ENCODE results near the gene OR5H15.
"Not testable (repeated sequence)": the region's sequence is repeated elsewhere in the genome, so short reads cannot be mapped to it uniquely, and the experiment has no call there.

The OR5H15 gene

GRCh38 chr3:98166396-98166795 lies at the start of gene OR5H15:
TSS of gene OR5H15 (plus strand) at chr3:98166696. CDS start at chr3:98168700, 2,004 bp downstream.
- DNase-seq: no peak

GRCh38 chr3:98130421-98130820 lies 36.1 kb upstream of the OR5H15 start, which contains the start of gene OR5H1:
TSS of gene OR5H1 (plus strand) at chr3:98130721. CDS start at chr3:98132698, 1,977 bp downstream.
- no peak for DNase-seq

- no peak for DNase-seq
Observed at GRCh38 chr3:98136631-98137030, 29.9 kb upstream of the OR5H15 start.

- DNase-seq: not testable (repeated sequence)
Observed at GRCh38 chr3:98137826-98138557, 28.5 kb upstream of the OR5H15 start.

DNA sequence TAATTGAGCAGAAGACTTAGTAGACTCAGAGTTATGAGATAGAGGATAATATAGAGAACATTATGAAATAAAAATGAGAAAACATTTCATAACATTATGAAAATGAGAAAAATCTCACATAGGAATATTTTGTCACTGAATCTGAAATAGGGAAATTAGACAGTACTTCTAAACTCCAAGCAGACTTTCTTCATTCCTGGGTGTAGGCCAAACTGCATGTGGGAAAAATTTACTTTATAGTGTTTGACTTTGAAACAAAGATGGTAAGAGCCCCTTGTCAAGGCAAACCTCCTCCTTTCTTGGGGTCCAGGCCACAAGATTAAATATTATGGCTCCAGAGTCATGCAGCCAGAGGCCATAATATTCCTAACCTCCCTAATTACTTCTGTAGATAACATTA lies 26.0 kb upstream of the OR5H15 start:
- no peak for DNase-seq

DNA sequence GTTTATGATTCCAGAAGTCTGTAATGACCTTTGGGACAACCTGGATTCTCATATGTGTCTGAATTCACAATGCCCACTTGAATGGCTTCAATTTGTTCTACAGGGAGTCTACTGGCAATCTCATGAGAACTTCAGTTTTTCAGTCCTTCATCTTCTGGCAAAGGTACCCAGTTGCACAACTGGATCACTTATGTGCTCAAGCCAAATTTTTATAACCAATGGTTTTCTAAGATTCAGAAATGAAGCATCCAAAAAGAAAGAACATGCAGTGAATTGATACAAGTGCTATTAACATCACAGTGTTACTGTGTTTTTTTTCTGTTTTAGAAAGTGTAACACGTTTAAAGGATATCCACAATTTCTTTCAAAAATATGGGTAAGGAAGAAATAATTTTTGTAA lies 19.3 kb upstream of the OR5H15 start, which contains the start of gene OR5H14:
TSS of gene OR5H14 (plus strand) at position 301 of the 400 bp plus-strand sequence. CDS start 1,907 bp downstream, outside the sequence.
- DNase-seq: no peak

- no peak for DNase-seq
Observed at GRCh38 chr3:98148751-98149150, 17.7 kb upstream of the OR5H15 start.

- DNase-seq: not testable (repeated sequence)
Observed at GRCh38 chr3:98149456-98149855, 17.0 kb upstream of the OR5H15 start.

DNA sequence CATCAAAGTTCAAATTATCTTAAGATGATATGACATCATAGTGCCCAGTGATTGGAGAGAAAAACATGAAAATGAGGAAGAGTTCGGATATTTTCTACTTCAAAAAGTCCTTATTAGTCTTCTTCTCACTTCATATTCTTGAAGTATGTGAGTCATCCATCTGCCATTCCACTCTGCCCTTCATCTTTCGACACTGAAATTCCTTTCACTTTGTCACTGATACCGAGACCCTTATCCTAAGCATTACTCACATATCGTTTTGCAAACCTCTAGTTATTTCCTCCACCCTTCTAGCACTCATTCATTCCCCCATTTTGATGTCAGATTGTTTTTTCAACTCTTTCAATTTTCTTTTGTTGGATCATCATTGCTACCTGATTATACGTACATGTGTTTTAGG lies 15.3 kb upstream of the OR5H15 start:
- no peak for DNase-seq

DNA sequence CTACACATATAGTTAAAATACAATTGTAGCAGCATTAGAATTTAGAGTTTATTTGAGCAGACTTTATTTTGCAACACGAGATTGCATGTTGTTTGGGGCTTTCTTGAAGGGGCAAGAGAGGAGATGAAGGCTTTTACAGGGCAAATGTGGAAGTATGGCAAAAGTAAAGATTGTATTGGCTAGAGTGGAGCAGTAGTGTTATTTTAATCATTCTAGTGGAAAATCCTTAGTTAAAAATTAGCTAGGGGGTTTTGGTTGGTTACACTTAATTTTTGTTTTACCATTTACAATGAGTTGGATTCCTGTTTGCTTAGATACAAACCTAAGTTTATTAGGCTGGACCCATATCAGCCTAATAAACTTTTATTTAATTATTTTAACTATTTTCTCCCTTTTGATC lies 4.6 kb downstream of the OR5H15 start:
- no peak for DNase-seq

DNA sequence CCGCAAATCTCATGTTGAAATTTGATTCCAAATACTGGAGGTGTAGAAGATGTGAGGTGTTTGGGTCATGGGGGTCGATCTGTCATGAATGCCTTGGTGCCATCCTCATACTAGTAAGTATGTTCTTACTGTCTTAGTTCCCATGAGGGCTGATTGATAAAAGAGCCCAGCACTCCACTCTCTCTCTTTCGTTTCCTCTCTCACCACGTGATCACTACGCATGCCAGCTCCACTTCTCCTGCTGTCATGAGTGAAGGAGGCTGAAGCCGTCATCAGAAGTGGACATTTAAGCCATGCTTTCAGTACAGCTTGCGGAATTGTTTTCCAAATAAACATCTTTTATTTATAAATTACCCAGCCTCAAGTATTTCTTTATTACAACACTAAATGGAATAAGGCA lies 6.1 kb downstream of the OR5H15 start:
- no peak for DNase-seq

DNA sequence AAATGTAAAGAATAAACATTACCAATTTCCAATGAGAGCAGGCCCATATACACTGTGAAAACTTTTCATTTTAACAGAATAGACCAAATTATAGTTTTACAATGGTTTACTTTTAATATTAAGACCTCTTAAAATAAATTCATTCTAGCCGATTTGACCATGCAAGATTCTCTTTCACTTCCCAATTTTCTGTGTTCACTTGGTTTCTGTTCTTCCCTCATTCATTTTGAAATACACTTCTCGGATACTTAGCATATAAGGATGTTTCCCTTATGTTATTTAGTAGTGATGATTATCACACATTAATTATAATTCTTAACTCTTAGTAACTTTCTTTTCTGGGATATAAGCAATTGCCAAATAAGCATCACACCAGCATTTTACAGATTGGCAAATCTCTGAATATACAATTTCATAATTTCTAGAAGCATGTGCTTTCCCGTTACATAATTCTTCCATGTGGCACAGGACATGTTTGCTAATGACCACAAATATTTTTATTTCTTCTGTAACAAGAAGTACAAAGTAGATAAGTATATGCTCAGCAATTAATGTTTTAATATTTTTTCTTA lies 13.9 kb downstream of the OR5H15 start:
- no peak for DNase-seq

DNA sequence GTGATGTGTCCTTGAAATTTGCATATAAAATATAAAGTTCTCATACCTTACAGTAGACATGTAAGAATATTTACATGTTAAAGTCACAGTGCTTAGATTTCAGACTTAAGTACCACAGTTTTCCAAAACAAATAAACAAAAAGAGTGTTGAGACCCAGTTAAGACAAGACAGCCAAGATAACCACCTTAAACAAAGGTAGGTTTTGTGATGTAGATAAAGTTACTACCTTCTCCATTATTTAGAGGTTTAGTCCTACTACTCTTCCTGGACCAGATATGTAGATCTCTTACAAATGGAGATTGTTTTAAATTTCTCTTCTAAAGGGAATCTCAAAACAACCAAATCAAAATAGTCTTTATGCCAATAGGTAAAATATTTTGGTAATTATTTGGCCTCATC lies 15.7 kb downstream of the OR5H15 start:
- no peak for DNase-seq

DNA sequence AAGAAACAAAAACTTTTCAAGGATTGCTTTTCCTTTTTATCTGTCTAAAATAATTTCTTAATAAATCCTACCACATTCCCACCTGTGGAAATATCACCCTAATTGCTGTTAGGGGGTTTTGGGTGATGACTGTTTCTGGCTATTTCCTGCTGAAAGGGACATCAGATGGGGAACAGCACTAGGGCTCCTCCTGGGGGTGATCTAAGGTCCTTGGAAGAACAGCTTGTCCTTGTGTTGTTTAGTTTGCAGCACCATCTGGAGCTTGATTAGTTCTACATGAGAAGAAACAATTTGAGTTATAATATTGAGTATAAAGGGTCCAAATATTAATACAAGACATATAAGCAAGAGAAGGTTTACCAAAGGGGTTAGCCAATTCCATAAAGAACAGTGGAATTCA lies 18.7 kb downstream of the OR5H15 start:
- DNase-seq: no peak

- no peak for DNase-seq
Observed at GRCh38 chr3:98188545-98188944, 22.0 kb downstream of the OR5H15 start.

DNA sequence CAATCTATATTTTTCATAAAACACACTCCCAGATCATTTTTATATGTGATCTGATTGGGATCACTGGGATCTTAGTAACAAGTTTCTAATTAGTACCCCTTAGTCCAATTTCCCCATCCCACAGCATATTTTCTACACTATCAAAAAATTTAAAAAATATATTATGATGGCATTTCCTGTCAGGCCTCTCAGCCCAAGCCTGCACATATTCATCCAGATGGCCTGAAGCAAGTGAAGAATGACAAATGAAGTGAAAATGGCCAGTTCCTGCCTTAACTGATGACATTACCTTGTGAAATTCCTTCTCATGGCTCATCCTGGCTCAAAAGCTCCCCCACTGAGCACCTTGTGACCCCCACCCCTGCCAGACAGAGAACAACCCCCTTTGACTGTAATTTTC lies 24.4 kb downstream of the OR5H15 start:
- DNase-seq: not testable (repeated sequence)

- DNase-seq: not testable (repeated sequence)
Observed at GRCh38 chr3:98196293-98196692, 29.8 kb downstream of the OR5H15 start.

GRCh38 chr3:98199020-98199419 lies 32.5 kb downstream of the OR5H15 start:
- no peak for DNase-seq

DNA sequence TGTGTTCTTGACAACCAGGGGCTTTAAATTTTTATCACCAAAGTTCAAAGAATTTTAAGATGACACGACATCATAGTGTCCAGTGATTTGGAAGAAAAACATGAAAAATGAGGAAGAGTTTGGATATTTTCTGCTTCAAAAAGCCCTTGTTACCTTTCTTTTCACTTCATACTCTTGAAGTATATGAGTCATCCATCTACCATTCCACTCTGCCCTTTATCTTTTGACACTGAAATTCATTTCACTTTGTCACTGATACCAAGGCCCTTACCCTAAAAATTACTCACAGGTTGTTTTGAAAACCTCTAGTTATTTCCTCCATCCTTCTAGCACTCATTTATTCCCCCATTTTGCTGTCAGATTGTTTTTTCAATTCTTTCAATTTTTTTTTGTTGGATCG lies 42.7 kb downstream of the OR5H15 start:
- no peak for DNase-seq

GRCh38 chr3:98213276-98213675 lies 46.8 kb downstream of the OR5H15 start:
- DNase-seq: no peak

DNA sequence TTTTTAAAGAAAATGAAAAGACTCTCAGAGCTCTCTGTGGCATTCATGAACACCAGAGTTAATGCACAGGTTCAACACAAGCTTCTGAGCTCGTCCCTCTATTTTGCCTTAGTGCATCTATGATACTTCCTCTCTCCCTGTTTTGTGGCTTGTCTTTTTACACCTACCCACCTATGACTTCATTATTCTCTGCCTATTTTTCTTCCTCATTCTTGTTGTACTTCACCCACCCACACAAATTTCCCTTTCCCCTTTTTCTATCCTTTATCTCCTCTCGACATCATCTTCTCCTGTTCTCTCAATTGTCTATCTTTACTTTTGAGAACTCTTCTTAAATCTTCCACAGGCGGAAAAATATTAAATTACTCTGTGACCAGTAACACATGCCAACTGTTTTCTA lies 48.6 kb downstream of the OR5H15 start:
- DNase-seq: no peak
